ENCODE measurements around the gene PLAGL1.

The PLAGL1 gene

DNA sequence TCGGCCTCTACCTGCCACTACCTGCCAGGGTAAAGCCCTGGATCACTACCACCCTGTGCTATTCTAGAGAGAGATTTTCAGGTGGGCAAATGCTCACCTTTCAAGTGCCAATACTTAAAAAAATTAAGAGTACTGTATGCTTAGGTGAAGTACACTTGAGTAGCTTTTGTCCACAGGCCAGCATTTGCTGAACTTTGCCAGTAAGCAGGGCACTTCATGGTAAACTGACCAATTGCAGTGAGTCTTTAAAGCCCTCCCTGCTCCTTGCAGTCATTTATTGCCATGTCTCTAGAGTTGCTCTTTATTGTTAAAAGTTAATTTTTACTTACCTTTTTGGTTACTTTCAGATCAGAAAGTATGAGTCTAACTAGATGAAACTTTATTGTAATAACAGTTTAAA lies 58.5 kb downstream of the PLAGL1 start:
- Histone ChIP-seq H3K27me3 (ENCODE audit: control insufficient read depth, insufficient read depth, low read length) (peaks cover 88% of the 10 kb centered on the region), H3K9me3 (ENCODE audit: control insufficient read depth, insufficient read depth, low read length) (no peaks in the 10 kb centered on the region), H3K9ac (ENCODE audit: low read depth, low read length) (no peak overlapping the region), H3K4me3 (ENCODE audit: low read depth, low read length) (no peak overlapping the region), H3K4me1 (ENCODE audit: control insufficient read depth, insufficient read depth, low read length) (peaks cover 12% of the 10 kb centered on the region), H3K36me3 (ENCODE audit: control insufficient read depth, insufficient read depth, low read length) (no peaks in the 10 kb centered on the region)

GRCh38 chr6:143948208-143948607 lies 59.9 kb downstream of the PLAGL1 start:
- no peaks in the 10 kb centered on the region for H3K9me3 ChIP-seq (ENCODE audit: control insufficient read depth, insufficient read depth, low read length)
- no peak overlapping the region for H3K9ac ChIP-seq (ENCODE audit: low read depth, low read length)
- peaks cover 85% of the 10 kb centered on the region for H3K27me3 ChIP-seq (ENCODE audit: control insufficient read depth, insufficient read depth, low read length)
- H3K36me3 ChIP-seq (ENCODE audit: control insufficient read depth, insufficient read depth, low read length), result no peaks in the 10 kb centered on the region
- peaks cover 10% of the 10 kb centered on the region for H3K4me1 ChIP-seq (ENCODE audit: control insufficient read depth, insufficient read depth, low read length)
- no peak overlapping the region for H3K4me3 ChIP-seq (ENCODE audit: low read depth, low read length)

DNA sequence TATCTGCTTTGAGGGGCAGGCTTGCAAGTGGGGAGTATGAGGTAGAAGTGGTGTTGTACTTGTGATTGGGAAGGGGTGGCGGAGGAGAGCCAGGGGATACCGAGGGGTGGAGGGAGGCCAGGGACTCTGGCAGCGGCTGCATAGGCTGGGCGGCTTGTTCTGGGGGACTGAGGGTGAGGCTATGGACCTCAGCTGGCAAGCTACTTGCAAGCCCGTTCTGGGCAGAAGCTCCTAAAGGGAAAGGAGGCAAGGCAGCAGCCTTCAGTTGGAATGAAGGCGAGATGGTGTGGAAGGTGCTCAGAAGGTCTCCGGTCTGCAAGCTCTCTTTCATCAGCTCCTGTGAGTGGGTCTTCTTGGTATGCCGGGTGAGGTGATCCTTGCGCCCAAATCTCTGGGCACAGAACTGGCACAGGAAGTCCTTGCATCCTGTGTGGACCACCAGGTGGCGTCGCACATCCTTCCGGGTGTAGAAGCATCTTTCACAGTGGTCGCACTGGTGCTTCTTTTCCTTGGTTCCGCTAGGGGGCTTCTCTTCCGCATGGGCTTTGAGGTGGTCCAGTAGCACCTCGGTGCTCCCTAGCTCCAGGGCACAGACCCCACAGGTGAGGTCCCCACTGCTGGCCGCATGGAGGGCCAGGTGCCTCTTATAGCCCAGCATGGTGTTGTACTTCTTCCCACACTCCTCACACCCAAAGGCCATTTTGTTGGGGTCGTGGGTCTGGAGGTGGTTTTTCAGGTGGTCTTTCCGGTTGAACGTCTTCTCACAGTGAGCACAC lies 66.0 kb downstream of the PLAGL1 start:
- H3K9ac ChIP-seq (ENCODE audit: low read depth, low read length), result no peak overlapping the region
- peaks cover 28% of the 10 kb centered on the region for H3K27me3 ChIP-seq (ENCODE audit: control insufficient read depth, insufficient read depth, low read length)
- no peak overlapping the region for H3K4me3 ChIP-seq (ENCODE audit: low read depth, low read length)
- no peaks in the 10 kb centered on the region for H3K9me3 ChIP-seq (ENCODE audit: control insufficient read depth, insufficient read depth, low read length)
- H3K4me1 ChIP-seq (ENCODE audit: control insufficient read depth, insufficient read depth, low read length), result peaks cover 5% of the 10 kb centered on the region
- no peaks in the 10 kb centered on the region for H3K36me3 ChIP-seq (ENCODE audit: control insufficient read depth, insufficient read depth, low read length)

- H3K4me1 ChIP-seq (ENCODE audit: control insufficient read depth, insufficient read depth, low read length), result peaks cover 12% of the 10 kb centered on the region
- H3K9me3 ChIP-seq (ENCODE audit: control insufficient read depth, insufficient read depth, low read length), result no peaks in the 10 kb centered on the region
- peaks cover 17% of the 10 kb centered on the region for H3K27me3 ChIP-seq (ENCODE audit: control insufficient read depth, insufficient read depth, low read length)
- no peaks in the 10 kb centered on the region for H3K36me3 ChIP-seq (ENCODE audit: control insufficient read depth, insufficient read depth, low read length)
- no peak overlapping the region for H3K9ac ChIP-seq (ENCODE audit: low read depth, low read length)
- H3K4me3 ChIP-seq (ENCODE audit: low read depth, low read length), result no peak overlapping the region
Observed at GRCh38 chr6:143940011-143940597, 68.0 kb downstream of the PLAGL1 start.

DNA sequence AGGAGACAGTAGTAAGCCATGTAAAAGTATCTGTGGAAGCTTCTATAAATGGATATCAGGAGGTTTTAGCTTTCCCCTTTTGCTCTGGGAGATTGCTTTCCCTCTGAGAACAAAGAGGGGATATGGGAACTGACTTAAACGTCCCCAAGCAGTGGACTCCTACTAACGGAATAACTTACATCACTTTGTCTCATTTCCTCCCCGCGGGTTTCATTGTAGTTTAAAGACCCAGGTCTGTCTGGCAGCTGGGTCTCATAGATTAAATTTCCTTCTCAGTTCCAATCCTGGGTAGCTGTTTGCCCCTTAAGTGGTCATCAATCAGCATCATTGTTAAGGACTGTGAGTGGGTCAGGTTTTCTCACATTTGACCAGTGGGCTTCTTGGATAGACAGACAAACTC lies 68.7 kb downstream of the PLAGL1 start:
- Histone ChIP-seq H3K9me3 (ENCODE audit: control insufficient read depth, insufficient read depth, low read length) (no peaks in the 10 kb centered on the region), H3K27me3 (ENCODE audit: control insufficient read depth, insufficient read depth, low read length) (peaks cover 10% of the 10 kb centered on the region), H3K4me3 (ENCODE audit: low read depth, low read length) (no peak overlapping the region), H3K36me3 (ENCODE audit: control insufficient read depth, insufficient read depth, low read length) (no peaks in the 10 kb centered on the region), H3K9ac (ENCODE audit: low read depth, low read length) (no peak overlapping the region), H3K4me1 (ENCODE audit: control insufficient read depth, insufficient read depth, low read length) (peaks cover 12% of the 10 kb centered on the region)

DNA sequence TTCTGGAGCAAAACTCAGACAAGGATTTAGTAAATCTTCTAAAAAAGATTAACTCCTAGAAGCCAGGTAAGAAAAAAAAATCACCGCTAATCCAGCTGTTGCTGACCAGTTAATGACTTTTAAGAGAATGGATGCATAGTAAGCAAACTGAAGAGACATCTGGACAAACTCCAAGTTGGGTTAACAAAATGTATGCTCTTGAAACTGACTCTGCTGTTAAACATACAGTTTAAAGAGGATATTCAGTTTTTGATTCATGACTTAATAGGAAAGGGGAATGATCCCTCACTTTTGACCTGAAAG lies 70.4 kb downstream of the PLAGL1 start:
- Histone ChIP-seq H3K9ac (ENCODE audit: low read depth, low read length) (no peak overlapping the region), H3K9me3 (ENCODE audit: control insufficient read depth, insufficient read depth, low read length) (no peaks in the 10 kb centered on the region), H3K27me3 (ENCODE audit: control insufficient read depth, insufficient read depth, low read length) (no peaks in the 10 kb centered on the region), H3K4me1 (ENCODE audit: control insufficient read depth, insufficient read depth, low read length) (peaks cover 12% of the 10 kb centered on the region), H3K4me3 (ENCODE audit: low read depth, low read length) (no peak overlapping the region), H3K36me3 (ENCODE audit: control insufficient read depth, insufficient read depth, low read length) (no peaks in the 10 kb centered on the region)

GRCh38 chr6:143936778-143937667 lies 71.0 kb downstream of the PLAGL1 start:
- Histone ChIP-seq H3K9ac (ENCODE audit: low read depth, low read length) (no peak overlapping the region), H3K9me3 (ENCODE audit: control insufficient read depth, insufficient read depth, low read length) (no peaks in the 10 kb centered on the region), H3K4me1 (ENCODE audit: control insufficient read depth, insufficient read depth, low read length) (peaks cover 12% of the 10 kb centered on the region), H3K36me3 (ENCODE audit: control insufficient read depth, insufficient read depth, low read length) (no peaks in the 10 kb centered on the region), H3K27me3 (ENCODE audit: control insufficient read depth, insufficient read depth, low read length) (no peaks in the 10 kb centered on the region), H3K4me3 (ENCODE audit: low read depth, low read length) (no peak overlapping the region)

- Histone ChIP-seq H3K9ac (ENCODE audit: low read depth, low read length) (no peak overlapping the region), H3K36me3 (ENCODE audit: control insufficient read depth, insufficient read depth, low read length) (no peaks in the 10 kb centered on the region), H3K4me1 (ENCODE audit: control insufficient read depth, insufficient read depth, low read length) (peaks cover 12% of the 10 kb centered on the region), H3K27me3 (ENCODE audit: control insufficient read depth, insufficient read depth, low read length) (no peaks in the 10 kb centered on the region), H3K9me3 (ENCODE audit: control insufficient read depth, insufficient read depth, low read length) (no peaks in the 10 kb centered on the region), H3K4me3 (ENCODE audit: low read depth, low read length) (no peak overlapping the region)
Observed at GRCh38 chr6:143936347-143936746, 71.7 kb downstream of the PLAGL1 start.

- no peak overlapping the region for H3K9ac ChIP-seq (ENCODE audit: low read depth, low read length)
Observed at GRCh38 chr6:143934867-143935266, 73.2 kb downstream of the PLAGL1 start.

DNA sequence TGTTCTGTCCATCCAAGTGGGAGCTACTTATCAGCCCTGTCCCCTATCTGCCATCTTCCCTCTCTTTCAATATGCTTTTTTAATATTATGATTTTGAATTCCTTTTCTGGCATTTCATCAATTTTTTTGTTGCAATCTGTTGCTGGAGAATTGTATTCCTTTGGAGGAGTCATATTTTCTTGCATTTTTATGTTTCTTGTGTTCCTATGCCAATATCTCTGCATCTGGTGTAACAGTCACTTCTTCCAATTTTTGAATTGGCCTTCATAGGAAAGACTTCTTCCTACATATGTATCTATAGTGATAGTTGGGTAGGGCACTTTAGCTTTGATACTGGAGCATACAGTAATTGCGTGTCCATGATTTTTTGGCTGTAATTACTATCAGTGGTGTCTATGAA lies 73.7 kb downstream of the PLAGL1 start:
- Histone ChIP-seq H3K4me3 (ENCODE audit: low read depth, low read length) (no peak overlapping the region), H3K9me3 (ENCODE audit: control insufficient read depth, insufficient read depth, low read length) (no peaks in the 10 kb centered on the region), H3K9ac (ENCODE audit: low read depth, low read length) (no peak overlapping the region), H3K36me3 (ENCODE audit: control insufficient read depth, insufficient read depth, low read length) (no peaks in the 10 kb centered on the region), H3K4me1 (ENCODE audit: control insufficient read depth, insufficient read depth, low read length) (peaks cover 14% of the 10 kb centered on the region), H3K27me3 (ENCODE audit: control insufficient read depth, insufficient read depth, low read length) (no peaks in the 10 kb centered on the region)

More at GRCh38 chr6:143934867-143935266, 73.2 kb downstream of the PLAGL1 start:
- Histone ChIP-seq H3K36me3 (ENCODE audit: control insufficient read depth, insufficient read depth, low read length) (no peaks in the 10 kb centered on the region), H3K9me3 (ENCODE audit: control insufficient read depth, insufficient read depth, low read length) (no peaks in the 10 kb centered on the region), H3K27me3 (ENCODE audit: control insufficient read depth, insufficient read depth, low read length) (no peaks in the 10 kb centered on the region), H3K4me3 (ENCODE audit: low read depth, low read length) (no peak overlapping the region), H3K4me1 (ENCODE audit: control insufficient read depth, insufficient read depth, low read length) (peaks cover 12% of the 10 kb centered on the region)

- H3K9me3 ChIP-seq (ENCODE audit: control insufficient read depth, insufficient read depth, low read length), result no peaks in the 10 kb centered on the region
- H3K4me3 ChIP-seq (ENCODE audit: low read depth, low read length), result no peak overlapping the region
- H3K36me3 ChIP-seq (ENCODE audit: control insufficient read depth, insufficient read depth, low read length), result no peaks in the 10 kb centered on the region
- H3K9ac ChIP-seq (ENCODE audit: low read depth, low read length), result no peak overlapping the region
- H3K27me3 ChIP-seq (ENCODE audit: control insufficient read depth, insufficient read depth, low read length), result no peaks in the 10 kb centered on the region
- peaks cover 5% of the 10 kb centered on the region for H3K4me1 ChIP-seq (ENCODE audit: control insufficient read depth, insufficient read depth, low read length)
Observed at GRCh38 chr6:143929975-143930374, 78.1 kb downstream of the PLAGL1 start.

Measured in iPS-15b (cell line).